Testis (tissue), 2 donors: ENCODE data around the gene CACNA1S.

Experiments
- CTCF ChIP-seq, 3 experiments: fragments of 450-650 bp in 2 of 3; fragments of 200-600 bp in 1 of 3; sonication (generic) in 1 of 3; IDR thresholded peaks; one replicate each; pipeline ENCODE4 v1.5.1; 2016 to 2019; ENCODE audit warnings: antibody characterized with exemption in 3 of 3, mild to moderate bottlenecking in 2 of 3, moderate library complexity in 1 of 3
- POLR2A ChIP-seq: fragments of 450-650 bp; IDR thresholded peaks from one replicate; pipeline ENCODE4 v1.6.1; 2017; ENCODE audit warnings: antibody characterized with exemption, mild to moderate bottlenecking, moderate library complexity

- TF ChIP-seq CTCF (IDR thresholded peaks at IDR 0.05) (no peak), POLR2A (no peak)
Measured at GRCh38 chr1:201016211-201016651, 96.0 kb downstream of the CACNA1S start.
